HEK293 (cell line): ENCODE results near the gene DERL2.

Source experiments
- GLIS1 ChIP-seq: fragments of 450-650 bp; formaldehyde crosslinking; IDR thresholded peaks from 2 replicates; pipeline ENCODE4 v1.5.1; 2016; ENCODE audit warnings: missing biosample characterization, missing genetic modification characterization
- ZBTB1 ChIP-seq: fragments of 450-650 bp; formaldehyde crosslinking; IDR thresholded peaks from 2 replicates; pipeline ENCODE4 v1.5.1; 2016; ENCODE audit warnings: missing biosample characterization, missing genetic modification characterization
- ZNF747 ChIP-seq: fragments of 450-650 bp; formaldehyde crosslinking; IDR thresholded peaks from 2 replicates; pipeline ENCODE4 v1.5.1; 2016; ENCODE audit warnings: missing biosample characterization, missing genetic modification characterization
- TF ChIP-seq, protein P1 (sequence below): fragments of 450-650 bp; formaldehyde crosslinking; IDR thresholded peaks from 2 replicates; pipeline ENCODE4 v1.5.1; 2016; ENCODE audit warnings: missing biosample characterization, missing genetic modification characterization
- TF ChIP-seq, protein P2 (sequence below): fragments of 450-650 bp; formaldehyde crosslinking; IDR thresholded peaks from 2 replicates; pipeline ENCODE4 v1.5.1; 2016; ENCODE audit warnings: missing biosample characterization, missing genetic modification characterization
- TF ChIP-seq, protein P3 (sequence below): sonication (generic); formaldehyde crosslinking; IDR thresholded peaks from 2 replicates; pipeline ENCODE4 v1.8.1; 2022; ENCODE audit warnings: mild to moderate bottlenecking, moderate library complexity, missing genetic modification reagents

DNA sequence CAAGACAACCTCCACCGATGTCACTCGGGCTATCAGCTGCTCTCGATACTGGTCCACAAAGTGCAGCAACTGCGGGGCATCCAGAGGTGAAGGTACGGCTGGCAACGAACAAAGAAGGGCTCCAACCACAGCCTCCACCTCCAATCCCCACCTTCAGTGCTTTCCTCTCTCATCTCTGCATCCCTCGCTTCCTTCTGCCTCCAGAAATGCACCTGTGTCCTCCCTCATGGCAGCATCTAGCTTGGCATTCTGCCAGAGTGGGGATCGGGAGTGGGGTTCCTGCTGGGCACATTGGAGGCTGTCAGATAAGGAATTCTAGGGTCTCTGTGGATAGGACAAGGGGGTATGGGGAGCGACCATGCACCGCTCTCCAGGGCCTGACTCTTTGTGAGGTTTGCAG lies 29.0 kb upstream of the DERL2 start:
- TF ChIP-seq ZNF747 (tag by site-specific recombination) (no peak), ZBTB1 (tag by site-specific recombination) (no peak), GLIS1 (no peak)
- TF ChIP-seq, protein P1, sequence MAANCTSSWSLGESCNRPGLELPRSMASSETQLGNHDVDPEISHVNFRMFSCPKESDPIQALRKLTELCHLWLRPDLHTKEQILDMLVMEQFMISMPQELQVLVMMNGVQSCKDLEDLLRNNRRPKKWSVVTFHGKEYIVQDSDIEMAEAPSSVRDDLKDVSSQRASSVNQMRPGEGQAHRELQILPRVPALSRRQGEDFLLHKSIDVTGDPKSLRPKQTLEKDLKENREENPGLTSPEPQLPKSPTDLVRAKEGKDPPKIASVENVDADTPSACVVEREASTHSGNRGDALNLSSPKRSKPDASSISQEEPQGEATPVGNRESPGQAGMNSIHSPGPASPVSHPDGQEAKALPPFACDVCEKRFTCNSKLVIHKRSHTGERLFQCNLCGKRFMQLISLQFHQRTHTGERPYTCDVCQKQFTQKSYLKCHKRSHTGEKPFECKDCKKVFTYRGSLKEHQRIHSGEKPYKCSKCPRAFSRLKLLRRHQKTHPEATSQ (tag by site-specific recombination) = no peak
- TF ChIP-seq, protein P2, sequence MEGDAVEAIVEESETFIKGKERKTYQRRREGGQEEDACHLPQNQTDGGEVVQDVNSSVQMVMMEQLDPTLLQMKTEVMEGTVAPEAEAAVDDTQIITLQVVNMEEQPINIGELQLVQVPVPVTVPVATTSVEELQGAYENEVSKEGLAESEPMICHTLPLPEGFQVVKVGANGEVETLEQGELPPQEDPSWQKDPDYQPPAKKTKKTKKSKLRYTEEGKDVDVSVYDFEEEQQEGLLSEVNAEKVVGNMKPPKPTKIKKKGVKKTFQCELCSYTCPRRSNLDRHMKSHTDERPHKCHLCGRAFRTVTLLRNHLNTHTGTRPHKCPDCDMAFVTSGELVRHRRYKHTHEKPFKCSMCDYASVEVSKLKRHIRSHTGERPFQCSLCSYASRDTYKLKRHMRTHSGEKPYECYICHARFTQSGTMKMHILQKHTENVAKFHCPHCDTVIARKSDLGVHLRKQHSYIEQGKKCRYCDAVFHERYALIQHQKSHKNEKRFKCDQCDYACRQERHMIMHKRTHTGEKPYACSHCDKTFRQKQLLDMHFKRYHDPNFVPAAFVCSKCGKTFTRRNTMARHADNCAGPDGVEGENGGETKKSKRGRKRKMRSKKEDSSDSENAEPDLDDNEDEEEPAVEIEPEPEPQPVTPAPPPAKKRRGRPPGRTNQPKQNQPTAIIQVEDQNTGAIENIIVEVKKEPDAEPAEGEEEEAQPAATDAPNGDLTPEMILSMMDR = no peak
- TF ChIP-seq, protein P3, sequence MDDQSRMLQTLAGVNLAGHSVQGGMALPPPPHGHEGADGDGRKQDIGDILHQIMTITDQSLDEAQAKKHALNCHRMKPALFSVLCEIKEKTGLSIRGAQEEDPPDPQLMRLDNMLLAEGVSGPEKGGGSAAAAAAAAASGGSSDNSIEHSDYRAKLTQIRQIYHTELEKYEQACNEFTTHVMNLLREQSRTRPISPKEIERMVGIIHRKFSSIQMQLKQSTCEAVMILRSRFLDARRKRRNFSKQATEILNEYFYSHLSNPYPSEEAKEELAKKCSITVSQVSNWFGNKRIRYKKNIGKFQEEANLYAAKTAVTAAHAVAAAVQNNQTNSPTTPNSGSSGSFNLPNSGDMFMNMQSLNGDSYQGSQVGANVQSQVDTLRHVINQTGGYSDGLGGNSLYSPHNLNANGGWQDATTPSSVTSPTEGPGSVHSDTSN (CRISPR knock-in tag) = no peak
